Dermis microvascular lymphatic vessel endothelial cell (primary cell): Measurements from ENCODE around the gene DDR1. TPM values are rescaled to one million over a fixed set of nuclear protein-coding genes. Genes with fewer than 3 reads are reported as not detected.
A peak's percentile ranks its signal among the peaks of the same experiment; 100 is the strongest.

Experiments
- DNase-seq, 2 donors: peaks; one replicate each; pipeline versions ENCODE4 v3.0.0 to v3.0.0-alpha.2; 2010; ENCODE audit warnings: low read depth in 2 of 2
- total RNA-seq: library from RNA; depleted of rRNA; stranded (reverse); fragments of >200 nt; gene quantifications from 2 replicates; pipeline ENCODE4 v1.2.1, GENCODE V29; 2014

DDR1 gene
- total RNA-seq, 1 donor from 2014 or later = 4.0 TPM

DNA sequence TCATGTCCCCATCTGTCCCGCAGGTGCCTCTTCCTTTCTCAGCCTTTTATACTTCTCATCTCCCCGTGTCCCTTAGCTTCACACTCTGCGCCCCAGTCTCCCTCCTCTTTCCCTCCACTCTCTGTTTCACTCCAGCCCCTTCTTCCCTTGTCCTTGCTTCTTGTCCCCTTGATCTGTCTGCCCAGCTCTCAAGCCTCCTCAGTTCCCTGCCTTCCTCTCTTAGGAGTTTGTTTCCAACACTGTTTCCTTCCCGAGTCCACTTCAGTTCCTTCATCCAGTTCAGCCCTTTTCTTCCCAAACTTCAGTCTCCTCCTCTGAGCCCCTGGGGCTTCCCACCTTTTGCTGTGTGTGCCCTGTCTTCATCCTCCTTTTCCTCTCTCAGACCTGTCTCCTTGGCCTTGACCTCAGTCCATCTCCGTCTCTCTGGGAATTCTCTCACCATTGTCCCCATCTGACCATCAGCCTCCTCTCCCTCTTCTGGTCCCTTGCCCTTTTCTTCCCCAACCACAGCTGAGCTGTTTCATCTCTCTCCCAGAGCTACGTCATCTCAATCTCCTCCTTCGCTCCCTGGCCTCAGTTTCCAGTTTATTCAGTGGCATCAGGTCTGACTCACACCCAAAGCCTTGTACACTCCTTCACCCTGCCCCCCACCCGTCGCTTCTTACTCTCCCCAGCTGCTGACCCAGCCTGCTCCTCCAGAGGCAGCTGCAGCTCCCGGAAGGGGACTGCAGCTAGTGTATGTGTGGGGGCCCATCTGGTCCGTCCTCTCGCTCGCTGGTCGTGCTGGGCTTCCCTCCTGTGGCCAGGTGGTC lies 2.7 kb upstream of the DDR1 start:
- no peak for DNase-seq

DNA sequence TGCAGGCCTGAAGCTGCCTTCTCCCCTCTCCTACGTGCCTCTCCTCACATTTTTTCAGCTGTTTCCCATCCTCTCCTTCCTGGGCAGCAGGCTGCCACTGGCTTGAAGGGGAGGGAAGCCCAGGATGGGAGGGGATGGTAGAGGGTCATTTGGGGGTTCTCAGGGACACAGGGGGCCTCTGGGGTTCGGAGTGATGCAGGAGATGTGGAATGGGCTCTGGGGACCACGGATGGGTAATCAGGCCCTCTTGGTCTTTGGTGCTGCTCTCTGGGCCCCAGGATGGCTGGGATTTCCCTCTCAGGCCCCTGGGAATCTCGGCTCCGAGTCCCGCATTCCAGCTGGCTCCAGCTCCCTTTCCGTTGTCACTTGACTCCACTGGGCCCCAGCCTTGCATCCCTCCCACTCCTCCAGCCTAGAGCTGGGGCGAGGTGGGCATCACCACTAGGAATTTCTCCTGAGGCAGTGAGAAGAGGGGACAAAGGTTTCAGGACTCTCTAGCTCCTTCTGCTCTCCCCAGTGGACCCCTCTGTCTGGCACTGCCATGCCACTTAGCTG lies 2.0 kb upstream of the DDR1 start:
- no peak for DNase-seq

DNA sequence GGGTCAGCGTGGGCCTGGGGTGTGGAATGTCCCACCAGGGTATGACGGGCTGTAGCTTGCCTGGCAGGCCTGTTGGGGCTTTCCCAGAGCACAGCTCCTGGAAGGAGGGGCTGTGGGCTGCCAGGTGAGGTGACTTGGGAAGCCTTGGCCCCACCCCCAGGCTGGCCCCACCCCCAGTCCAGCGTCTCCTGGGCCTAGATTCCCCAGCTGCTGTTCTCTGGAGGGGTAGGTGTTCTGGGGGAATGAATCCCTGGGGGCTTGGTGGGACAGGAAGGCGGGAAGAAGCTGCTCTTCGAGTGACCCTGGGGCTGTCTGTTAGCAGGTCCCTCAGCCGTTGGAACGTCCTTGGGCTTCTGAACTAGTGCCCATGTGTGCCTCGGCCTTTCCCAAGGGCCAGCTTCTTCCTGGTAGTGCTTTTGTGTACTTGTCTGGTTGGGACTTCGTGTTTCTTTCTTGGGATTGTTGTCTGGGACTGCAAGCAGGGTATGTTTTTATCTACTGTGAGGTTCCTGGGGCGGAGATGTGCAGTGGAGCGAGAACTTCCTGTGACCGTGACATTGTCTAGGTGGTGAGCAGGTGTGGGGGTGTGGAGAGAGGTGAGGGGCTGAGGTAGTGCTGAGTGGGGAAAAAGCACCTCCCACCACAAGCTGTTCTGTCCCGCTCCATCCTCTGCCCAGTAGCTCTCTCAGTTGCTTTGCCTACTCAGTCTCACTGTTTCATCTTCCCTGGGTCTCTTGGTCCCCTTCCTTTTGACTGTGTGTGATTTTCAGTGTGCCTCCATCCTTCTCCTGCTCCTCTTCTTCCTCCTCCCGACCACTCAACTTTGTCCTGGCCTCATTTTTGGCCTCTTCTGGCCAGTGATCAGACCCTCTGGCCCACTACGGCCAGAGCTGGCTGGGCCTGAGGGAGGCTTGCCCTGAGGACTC lies 1.3 kb upstream of the DDR1 start:
- DNase-seq = no peak

DNA sequence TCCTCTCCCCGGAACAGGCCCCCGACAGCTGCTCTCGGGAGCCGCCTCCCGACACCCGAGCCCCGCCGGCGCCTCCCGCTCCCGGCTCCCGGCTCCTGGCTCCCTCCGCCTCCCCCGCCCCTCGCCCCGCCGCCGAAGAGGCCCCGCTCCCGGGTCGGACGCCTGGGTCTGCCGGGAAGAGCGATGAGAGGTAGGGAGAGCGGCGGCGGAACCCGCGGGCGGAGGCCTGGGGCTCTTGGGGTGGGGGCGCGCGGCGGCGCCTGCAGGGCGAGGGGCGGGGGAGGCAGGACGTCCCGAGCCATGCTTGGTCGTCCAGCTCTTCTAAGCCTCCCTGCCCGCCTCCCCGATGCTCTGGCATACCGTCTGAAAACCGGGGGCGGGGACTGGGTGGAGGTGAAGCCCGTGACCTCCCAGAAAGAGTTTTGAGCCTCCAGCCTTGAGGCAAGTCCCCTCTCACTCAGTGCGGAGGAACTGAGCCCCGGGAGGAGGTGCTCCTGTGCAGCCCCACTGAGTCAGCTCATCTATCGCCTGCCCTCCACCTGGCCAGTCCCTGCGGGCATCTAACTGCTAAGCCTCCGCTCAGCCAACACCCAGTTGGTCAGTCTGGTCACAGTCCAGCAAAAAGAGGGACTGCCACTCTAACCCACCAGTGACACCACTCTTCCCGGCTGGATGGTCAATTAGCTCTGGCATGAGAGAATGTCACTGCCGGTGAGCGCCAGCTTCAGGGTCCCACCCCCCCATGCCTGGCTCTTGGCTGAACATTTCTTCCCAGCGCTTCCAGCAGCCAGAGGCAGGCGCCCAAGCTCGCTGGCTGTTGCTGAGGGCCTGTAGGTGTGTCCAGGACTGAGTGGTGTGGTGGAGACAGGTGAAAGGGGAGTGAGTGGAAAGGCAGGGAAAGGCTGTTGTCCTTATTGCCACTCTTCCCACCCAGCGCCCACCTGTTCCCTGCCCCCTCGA lies 482 bp downstream of the DDR1 start:
- peak in 1 of 2 donors; percentile 29 for DNase-seq

DNA sequence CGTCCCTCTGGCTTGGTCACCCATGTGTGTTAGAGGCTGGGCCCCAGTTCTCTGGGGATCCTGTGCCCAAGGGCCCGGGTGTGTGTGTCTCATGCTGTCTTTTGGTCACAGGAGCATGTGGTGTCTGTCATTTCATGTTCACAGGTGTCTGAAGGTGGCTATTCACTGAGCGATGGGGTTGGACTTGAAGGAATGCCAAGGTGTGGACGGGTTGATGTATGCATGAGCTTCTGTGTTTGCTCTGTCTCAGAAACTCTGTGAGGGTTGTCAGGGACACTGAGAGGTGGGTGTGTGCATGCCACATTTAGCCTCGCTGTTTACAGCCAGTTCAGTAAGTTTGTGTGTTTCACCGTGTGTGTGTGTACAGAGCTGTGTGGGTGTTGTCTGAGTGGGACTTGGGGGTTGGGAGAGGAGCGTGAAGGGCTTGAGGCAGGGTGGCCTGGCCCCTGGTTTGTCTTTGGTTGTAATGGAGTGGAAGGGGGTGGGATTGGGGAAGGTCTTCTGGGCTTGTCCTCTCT lies 1.2 kb downstream of the DDR1 start:
- no peak for DNase-seq

GRCh38 chr6:30885999-30886896 lies 1.9 kb downstream of the DDR1 start:
- peak in 1 of 2 donors; percentile 63 for DNase-seq

- DNase-seq = no peak
Measured at GRCh38 chr6:30886897-30887255, 2.6 kb downstream of the DDR1 start.

DNA sequence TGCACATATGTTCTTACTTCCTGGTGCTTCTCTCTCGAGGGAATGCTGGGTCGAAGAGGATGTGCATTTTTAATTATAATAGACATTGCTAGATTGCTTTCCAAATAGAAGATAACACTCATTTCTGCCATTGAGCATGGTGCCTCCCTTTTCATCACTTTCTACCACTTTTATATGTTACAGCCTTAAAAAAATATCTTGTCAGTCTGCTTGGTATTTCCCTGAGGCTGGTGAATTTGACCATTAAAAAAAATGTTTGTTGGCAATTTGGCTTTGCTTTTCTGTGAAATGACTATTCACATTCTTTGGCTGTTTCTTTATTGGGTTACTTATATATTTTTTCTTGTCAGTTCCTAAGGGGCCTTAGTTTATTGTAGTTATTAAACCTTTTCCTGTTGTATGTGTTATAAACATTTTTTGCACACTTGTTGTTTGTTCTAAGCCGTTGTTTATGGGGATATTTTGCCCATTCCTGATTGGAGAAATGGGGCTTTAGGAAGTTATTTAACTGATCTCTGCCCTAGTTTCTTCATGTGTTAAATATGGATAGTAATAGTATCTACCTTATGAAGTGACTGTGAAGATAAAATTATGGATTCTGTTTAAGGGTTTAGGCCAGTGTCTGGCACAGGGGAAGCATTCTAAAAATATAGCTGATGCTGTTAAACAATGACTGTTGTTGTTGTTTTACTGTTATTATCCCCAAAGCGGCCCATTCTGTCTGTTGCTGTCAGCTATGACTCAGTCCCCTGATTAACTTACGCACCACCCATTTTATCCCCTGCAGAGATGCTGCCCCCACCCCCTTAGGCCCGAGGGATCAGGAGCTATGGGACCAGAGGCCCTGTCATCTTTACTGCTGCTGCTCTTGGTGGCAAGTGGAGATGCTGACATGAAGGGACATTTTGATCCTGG lies 3.8 kb downstream of the DDR1 start:
- DNase-seq = peak in 1 of 2 donors; percentile 61

- no peak for DNase-seq
Measured at GRCh38 chr6:30888816-30889495, 4.6 kb downstream of the DDR1 start.

DNA sequence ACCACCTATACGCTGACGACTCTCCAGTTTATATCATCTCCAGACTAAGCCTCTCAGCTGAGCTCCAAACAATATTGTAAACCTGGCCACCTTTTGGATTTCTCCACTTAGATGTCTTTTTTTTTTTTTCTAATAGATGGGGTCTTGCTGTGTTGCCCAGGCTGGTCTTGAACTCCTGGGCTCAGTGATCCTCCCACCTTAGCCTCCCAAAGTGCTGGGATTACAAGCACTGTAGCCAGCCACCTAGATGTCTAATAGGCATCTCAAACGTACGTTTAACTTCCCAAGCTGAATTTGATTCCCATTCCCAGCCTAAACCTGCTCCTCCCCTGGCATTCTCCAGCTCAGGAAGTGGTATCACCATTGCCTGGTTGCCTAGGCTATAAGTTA lies 5.2 kb downstream of the DDR1 start:
- DNase-seq = no peak

- no peak for DNase-seq
Measured at GRCh38 chr6:30889921-30890645, 5.8 kb downstream of the DDR1 start.

DNA sequence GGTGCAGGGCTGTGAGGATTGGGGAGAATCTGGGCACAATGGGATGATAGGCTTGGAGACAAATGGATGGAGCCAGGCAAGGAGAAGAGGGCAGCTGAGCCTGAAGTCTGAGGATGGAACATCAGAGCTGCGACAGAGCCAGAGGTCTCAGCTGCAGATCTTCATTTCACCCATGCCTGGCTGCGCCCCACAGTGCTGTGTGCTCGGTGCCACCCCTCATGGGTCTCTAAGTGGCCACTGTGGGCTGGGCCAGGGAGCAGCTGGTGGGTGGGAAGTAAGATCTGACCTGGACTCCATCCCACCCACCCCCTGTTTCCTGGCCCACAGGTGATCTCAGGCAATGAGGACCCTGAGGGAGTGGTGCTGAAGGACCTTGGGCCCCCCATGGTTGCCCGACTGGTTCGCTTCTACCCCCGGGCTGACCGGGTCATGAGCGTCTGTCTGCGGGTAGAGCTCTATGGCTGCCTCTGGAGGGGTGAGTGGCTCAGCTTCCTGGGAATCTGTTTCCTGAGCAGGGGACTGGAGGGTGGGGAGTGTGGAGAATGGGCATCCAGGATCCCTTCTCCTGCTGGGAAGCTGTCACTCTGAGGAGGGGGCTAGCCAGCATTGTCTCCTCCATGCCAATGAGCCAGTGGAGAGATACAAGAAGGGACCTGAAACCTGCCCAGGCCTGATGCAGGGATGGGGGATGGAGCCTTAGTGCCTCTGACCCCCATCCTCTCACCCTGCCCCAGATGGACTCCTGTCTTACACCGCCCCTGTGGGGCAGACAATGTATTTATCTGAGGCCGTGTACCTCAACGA lies 6.5 kb downstream of the DDR1 start:
- no peak for DNase-seq

GRCh38 chr6:30891450-30891723 lies 7.1 kb downstream of the DDR1 start:
- DNase-seq = no peak

DNA sequence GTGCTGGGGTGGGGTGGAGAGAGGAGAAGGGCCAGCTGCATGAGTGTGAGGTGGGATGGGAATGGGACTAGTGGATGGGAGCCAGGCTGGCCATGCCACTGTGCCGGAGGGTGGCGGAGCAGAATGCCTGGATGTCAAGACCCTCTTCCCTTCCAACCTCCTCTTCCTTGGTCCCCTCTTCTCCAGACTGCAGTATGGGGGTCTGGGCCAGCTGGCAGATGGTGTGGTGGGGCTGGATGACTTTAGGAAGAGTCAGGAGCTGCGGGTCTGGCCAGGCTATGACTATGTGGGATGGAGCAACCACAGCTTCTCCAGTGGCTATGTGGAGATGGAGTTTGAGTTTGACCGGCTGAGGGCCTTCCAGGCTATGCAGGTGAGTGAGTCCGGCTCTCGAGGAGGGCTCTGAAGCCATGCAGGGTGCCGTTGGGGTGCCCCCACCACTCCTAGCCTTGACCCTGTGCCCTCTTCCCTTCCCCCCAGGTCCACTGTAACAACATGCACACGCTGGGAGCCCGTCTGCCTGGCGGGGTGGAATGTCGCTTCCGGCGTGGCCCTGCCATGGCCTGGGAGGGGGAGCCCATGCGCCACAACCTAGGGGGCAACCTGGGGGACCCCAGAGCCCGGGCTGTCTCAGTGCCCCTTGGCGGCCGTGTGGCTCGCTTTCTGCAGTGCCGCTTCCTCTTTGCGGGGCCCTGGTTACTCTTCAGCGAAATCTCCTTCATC lies 7.7 kb downstream of the DDR1 start:
- no peak for DNase-seq

- no peak for DNase-seq
Measured at GRCh38 chr6:30893001-30893591, 8.8 kb downstream of the DDR1 start.

DNA sequence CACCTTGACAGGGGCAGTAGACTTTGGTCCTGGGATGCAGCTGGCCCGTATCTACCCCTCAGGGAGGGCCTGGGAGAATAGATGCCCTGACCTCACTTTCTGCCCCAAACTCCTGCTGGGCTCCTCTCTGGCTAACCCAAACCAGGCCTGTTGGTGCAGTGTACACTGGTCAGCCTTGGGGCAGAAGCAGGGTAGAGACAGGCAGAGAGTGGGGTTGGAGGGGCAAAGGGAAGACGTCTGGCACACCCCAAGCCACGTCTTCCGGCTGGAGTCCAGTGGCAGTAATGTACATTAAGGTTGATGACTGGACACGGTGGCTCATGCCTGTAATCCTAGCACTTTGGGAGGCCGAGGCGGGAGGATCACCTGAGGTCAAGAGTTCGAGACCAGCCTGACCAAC lies 9.3 kb downstream of the DDR1 start:
- DNase-seq = no peak
